HEK293 (cell line): ENCODE measurements around the gene SLC29A1.

Source experiments
- CTCF ChIA-PET: fragments of 350-600 bp; formaldehyde crosslinking; extraction: SDS; loops from one replicate; lab custom pipeline; 2021; ENCODE audit warnings: antibody characterized with exemption; lab: Yijun Ruan, JAX
- POLR2A ChIA-PET: fragments of 300-600 bp; formaldehyde crosslinking; extraction: SDS; loops from one replicate; lab custom pipeline; 2020; ENCODE audit warnings: antibody characterized with exemption, inconsistent platforms; lab: Yijun Ruan, JAX
- H3K27ac ChIP-seq: fragments of 200-500 bp; sonication (Bioruptor generic); 2 replicates; pipeline ENCODE4 v1.5.1; 2014; ENCODE audit warnings: low read depth, low read length, control low read depth, inconsistent platforms; ENCODE audit errors: extremely low read depth
- H3K36me3 ChIP-seq, 2 experiments: fragments of 200-500 bp in 1 of 2; sonication (Bioruptor generic) in 1 of 2; 1 replicate in 1 of 2; 2 replicates in 1 of 2; pipeline ENCODE4 v1.5.1; 2014 to 2017; ENCODE audit warnings: inconsistent platforms in 2 of 2, low read length in 2 of 2; ENCODE audit not compliant: control insufficient read depth in 2 of 2, insufficient read depth in 1 of 2
- H3K4me1 ChIP-seq: fragments of 200-500 bp; sonication (Bioruptor generic); 2 replicates; pipeline ENCODE4 v1.5.1; 2014; ENCODE audit warnings: mild to moderate bottlenecking, low read length, inconsistent platforms; ENCODE audit not compliant: control insufficient read depth, insufficient read depth
- H3K4me3 ChIP-seq: 2 replicates; pipeline ENCODE4 v1.5.1; 2011; ENCODE audit warnings: low read depth, mild to moderate bottlenecking, control low read depth, low read length, moderate library complexity
- H3K9me3 ChIP-seq: fragments of 200-500 bp; sonication (Bioruptor generic); 2 replicates; pipeline ENCODE4 v1.5.1; 2014; ENCODE audit warnings: low read depth, low read length, inconsistent platforms; ENCODE audit not compliant: control insufficient read depth, insufficient read depth
- HIC1 ChIP-seq: fragments of 450-650 bp; formaldehyde crosslinking; IDR thresholded peaks from 2 replicates; pipeline ENCODE4 v1.5.1; 2016; ENCODE audit warnings: missing biosample characterization, missing genetic modification characterization
- HOXD13 ChIP-seq: sonication (generic); formaldehyde crosslinking; IDR thresholded peaks from 2 replicates; pipeline ENCODE4 v1.8.0; 2022; ENCODE audit warnings: missing genetic modification reagents, borderline replicate concordance
- OVOL3 ChIP-seq: fragments of 450-650 bp; formaldehyde crosslinking; IDR thresholded peaks from 2 replicates; pipeline ENCODE4 v1.5.1; 2016; ENCODE audit warnings: missing biosample characterization, missing genetic modification characterization
- SCRT1 ChIP-seq: fragments of 450-650 bp; formaldehyde crosslinking; IDR thresholded peaks from 2 replicates; pipeline ENCODE4 v1.5.1; 2016; ENCODE audit warnings: missing biosample characterization, missing genetic modification characterization, borderline replicate concordance
- ZBTB20 ChIP-seq: fragments of 450-650 bp; formaldehyde crosslinking; IDR thresholded peaks from 2 replicates; pipeline ENCODE4 v1.5.1; 2016; ENCODE audit warnings: missing biosample characterization, missing genetic modification characterization
- ZBTB48 ChIP-seq: fragments of 450-650 bp; formaldehyde crosslinking; IDR thresholded peaks from 2 replicates; pipeline ENCODE4 v1.5.1; 2016; ENCODE audit warnings: missing biosample characterization, missing genetic modification characterization
- ZNF211 ChIP-seq: fragments of 450-650 bp; formaldehyde crosslinking; IDR thresholded peaks from 2 replicates; pipeline ENCODE4 v1.5.1; 2016; ENCODE audit warnings: low read depth, missing biosample characterization, missing genetic modification characterization
- ZNF223 ChIP-seq: fragments of 450-650 bp; formaldehyde crosslinking; IDR thresholded peaks from 2 replicates; pipeline ENCODE4 v1.5.1; 2016; ENCODE audit warnings: missing biosample characterization, missing genetic modification characterization
- ZNF324 ChIP-seq: fragments of 450-650 bp; formaldehyde crosslinking; IDR thresholded peaks from 2 replicates; pipeline ENCODE4 v1.5.1; 2016; ENCODE audit warnings: missing biosample characterization, missing genetic modification characterization
- ZNF341 ChIP-seq: fragments of 450-650 bp; formaldehyde crosslinking; IDR thresholded peaks from 2 replicates; pipeline ENCODE4; 2016; ENCODE audit warnings: low read depth, missing biosample characterization, missing genetic modification characterization
- ZNF366 ChIP-seq: fragments of 450-650 bp; formaldehyde crosslinking; conservative IDR thresholded peaks from 2 replicates; pipeline ENCODE4 v1.5.1; 2016; ENCODE audit warnings: missing biosample characterization, missing genetic modification characterization
- ZNF433 ChIP-seq: fragments of 450-650 bp; formaldehyde crosslinking; IDR thresholded peaks from 2 replicates; pipeline ENCODE4 v1.5.1; 2016; ENCODE audit warnings: missing biosample characterization, missing genetic modification characterization, low read depth
- ZNF561 ChIP-seq: fragments of 450-650 bp; IDR thresholded peaks from 2 replicates; pipeline ENCODE4 v1.5.1; 2018; ENCODE audit warnings: missing biosample characterization, missing genetic modification characterization, borderline replicate concordance
- ZNF580 ChIP-seq: fragments of 450-650 bp; formaldehyde crosslinking; IDR thresholded peaks from 2 replicates; pipeline ENCODE4 v1.5.1; 2016; ENCODE audit warnings: missing biosample characterization, missing genetic modification characterization
- ZSCAN18 ChIP-seq: fragments of 450-650 bp; formaldehyde crosslinking; IDR thresholded peaks from 2 replicates; pipeline ENCODE4 v1.5.1; 2016; ENCODE audit warnings: missing biosample characterization, missing genetic modification characterization

SLC29A1 gene

GRCh38 chr6:44176762-44177509 is 46.5 kb upstream of the SLC29A1 start:
- H3K4me1 ChIP-seq, result no peaks in the 10 kb centered on the region
- no peaks in the 10 kb centered on the region for H3K36me3 ChIP-seq
- no peak overlapping the region for H3K4me3 ChIP-seq
- CTCF ChIA-PET, result interaction anchor here (0.6 to 4.1 kb wide), 8 partner anchors 14 to 80 kb away, joined by 3 to 35 read pairs (median 5); no protein-coding TSS in a partner anchor
- H3K27ac ChIP-seq, result no peak overlapping the region
- POLR2A ChIA-PET, result interaction anchor here (1.5 kb wide), 1 partner anchor 70 kb away, joined by 5 read pairs; the partner anchor contains the start of gene HSP90AB1
- TF ChIP-seq HOXD13 (CRISPR knock-in tag) (no peak), ZNF341 (tag by site-specific recombination) (no peak), ZNF561 (tag by site-specific recombination) (no peak), ZNF580 (tag by site-specific recombination) (no peak), ZNF324 (tag by site-specific recombination) (no peak), ZNF366 (no peak), ZNF211 (tag by site-specific recombination) (no peak)
- H3K9me3 ChIP-seq, result no peaks in the 10 kb centered on the region

GRCh38 chr6:44177691-44178423 is 45.5 kb upstream of the SLC29A1 start:
- no peak for TF ChIP-seq ZBTB48 (tag by site-specific recombination)
- no peak for TF ChIP-seq ZBTB20
- no peak for TF ChIP-seq OVOL3 (tag by site-specific recombination)
- no peak for TF ChIP-seq ZSCAN18 (tag by site-specific recombination)
- TF ChIP-seq HIC1 (tag by site-specific recombination), result no peak
- TF ChIP-seq SCRT1 (tag by site-specific recombination), result no peak
- no peak for TF ChIP-seq ZNF433 (tag by site-specific recombination)
- TF ChIP-seq ZNF223 (tag by site-specific recombination), result no peak
- TF ChIP-seq, all 188 proteins: peak for 0
- Histone ChIP-seq H3K36me3 (no peaks in the 10 kb centered on the region), H3K4me1 (no peaks in the 10 kb centered on the region), H3K9me3 (no peaks in the 10 kb centered on the region), H3K4me3 (no peak overlapping the region), H3K27ac (no peak overlapping the region)
- ChIA-PET POLR2A (interaction anchor here (1.5 to 1.6 kb wide), 2 partner anchors 41 to 69 kb away, joined by 3 to 5 read pairs; partner anchors contain the start of gene HSP90AB1), CTCF (interaction anchor here (0.6 to 4.1 kb wide), 6 partner anchors 13 to 81 kb away, joined by 3 to 35 read pairs (median 4); no protein-coding TSS in a partner anchor)
